Hypothalamus (tissue), 51 donors: ENCODE results near the gene BTK.
"Not testable (repeated sequence)": the region's sequence is repeated elsewhere in the genome, so short reads cannot be mapped to it uniquely, and the experiment has no call there.

ENCODE experiments used
- DNase-seq, 51 donors: peaks; one replicate each; lab custom pipeline; 2025; lab: John Stamatoyannopoulos, UW

BTK gene

GRCh38 chrX:101348452-101349192, 37.4 kb downstream of the BTK start, which contains the start of gene TIMM8A:
Gene TIMM8A, minus strand, starts transcription at chrX:101348742. Its CDS starts 78 bp downstream, at chrX:101348664.
- peak; percentile 1 to 83 (median 50) for DNase-seq

DNA sequence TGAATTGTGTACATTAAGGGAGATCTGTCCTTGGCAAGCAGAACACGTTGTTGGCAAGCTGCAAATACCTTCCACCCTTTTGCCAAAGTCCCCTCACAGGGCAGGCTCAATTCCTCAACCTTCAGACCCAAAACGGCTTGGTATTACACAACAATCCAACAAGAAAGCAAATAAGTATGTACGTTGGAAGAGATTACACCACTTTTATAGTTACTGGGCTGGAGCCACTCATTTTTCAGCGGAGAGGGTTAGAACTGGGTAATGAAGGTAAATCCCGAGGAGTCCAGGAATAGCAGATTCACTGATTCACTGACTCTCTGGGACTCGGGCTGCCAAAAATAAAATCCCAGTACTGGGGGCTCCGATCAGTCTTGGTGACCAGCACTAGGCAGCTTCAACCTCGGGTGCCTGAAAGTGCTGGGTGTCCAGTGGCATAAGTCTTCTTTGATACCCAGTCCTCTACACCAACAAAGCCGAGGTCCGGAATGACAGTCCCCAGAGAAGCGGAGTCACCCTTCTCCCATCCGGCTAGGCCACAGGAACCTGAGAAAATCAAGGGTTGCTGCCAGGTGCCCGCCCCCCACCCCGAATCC, 38.0 kb downstream of the BTK start:
- DNase-seq, result peak in 4 of 51 donors; percentile 3 to 13 (median 4)

GRCh38 chrX:101337776-101338271, 48.2 kb downstream of the BTK start:
- DNase-seq, result no peak

GRCh38 chrX:101334310-101334709, 51.7 kb downstream of the BTK start:
- not testable (repeated sequence) for DNase-seq

DNA sequence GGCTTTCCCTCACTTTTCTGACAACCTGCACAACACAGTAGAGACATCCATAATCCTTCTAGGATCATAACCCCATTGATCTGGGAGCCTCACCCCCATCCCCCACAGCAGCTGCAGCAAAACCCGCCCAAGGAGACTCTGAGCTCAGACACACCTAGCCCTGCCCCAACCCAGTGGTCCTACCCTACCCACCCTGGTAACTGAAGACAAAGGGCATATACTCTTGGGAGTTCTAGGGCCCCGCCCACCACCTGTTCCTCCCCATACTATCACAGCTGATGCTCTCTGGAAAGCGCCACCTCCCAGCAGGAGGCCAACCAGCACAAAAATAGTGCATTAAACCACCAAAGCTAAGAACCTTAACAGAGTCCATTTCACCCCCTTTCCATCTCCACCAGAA, 59.4 kb downstream of the BTK start:
- not testable (repeated sequence) for DNase-seq

GRCh38 chrX:101303790-101304189, 82.2 kb downstream of the BTK start:
- DNase-seq, result no peak
